ENCODE measurements around the gene CHCHD4. TPM values are rescaled to one million over a fixed set of nuclear protein-coding genes. Genes with fewer than 3 reads are reported as not detected.

The CHCHD4 gene
- polyA plus RNA-seq, 3 donors = 6.5 to 13.8 (median 13.6) TPM

- Histone ChIP-seq H3K9me3 (replicated peaks in 1 of 2; ENCODE audit: control insufficient read depth in 1 of 2, insufficient read depth in 1 of 2, low read length in 2 of 2) (no peaks in the 10 kb centered on the region), H3K4me2 (replicated peaks; ENCODE audit: extremely low read depth, low read length, poor library complexity, severe bottlenecking) (no peak overlapping the region), H3K27ac (ENCODE audit: low read depth in 1 of 2, low read length in 2 of 2) (no peak overlapping the region), H4K20me1 (ENCODE audit: insufficient read depth, low read length) (no peaks in the 10 kb centered on the region), H3K4me3 (replicated peaks in 1 of 3; ENCODE audit: low read depth in 2 of 3, low read length in 3 of 3) (no peak overlapping the region), H3K9ac (ENCODE audit: insufficient read depth, low read length, poor library complexity, severe bottlenecking) (no peak overlapping the region), H3K79me2 (ENCODE audit: insufficient read depth, low read length) (no peaks in the 10 kb centered on the region), H2AFZ (ENCODE audit: insufficient read depth, low read depth, low read length, poor library complexity, severe bottlenecking) (no peak overlapping the region), H3K4me1 (ENCODE audit: control insufficient read depth in 1 of 2, insufficient read depth in 2 of 2, low read length in 2 of 2) (no peaks in the 10 kb centered on the region), H3K36me3 (replicated peaks in 1 of 2; ENCODE audit: control insufficient read depth in 1 of 2, insufficient read depth in 2 of 2, low read length in 2 of 2) (peaks cover 87 to 100% of the 10 kb centered on the region in 2 donors), H3K27me3 (ENCODE audit: control insufficient read depth in 2 of 2, insufficient read depth in 2 of 2, low read length in 2 of 2) (no peaks in the 10 kb centered on the region)
- H3K4me3 Mint-ChIP-seq = no peak overlapping the region
- no peaks in the 10 kb centered on the region for H3K9me3 Mint-ChIP-seq
- TF ChIP-seq CTCF (IDR thresholded peaks at IDR 0.05) = no peak
- peaks cover 86 to 87% of the 10 kb centered on the region in 2 donors for H3K36me3 Mint-ChIP-seq
- intact Hi-C loops (cut with micrococcal nuclease) = no loop called here
- H3K27me3 Mint-ChIP-seq (ENCODE audit: low read depth in 3 of 3) = peaks cover 0 to 3% (median 3%) of the 10 kb centered on the region in 3 donors
- peak overlapping the region in 1 of 7 donors; percentile 4 for H3K27ac Mint-ChIP-seq
- no peak for DNase-seq
- WGBS (ENCODE audit: insufficient coverage) = 80% methylated on average over 1 of the region's 3 CpGs
- H3K4me1 Mint-ChIP-seq = peaks cover 5% of the 10 kb centered on the region
Measured at GRCh38 chr3:14137445-14137844, 12.8 kb upstream of the CHCHD4 start.

GRCh38 chr3:14137004-14137403 lies 12.3 kb upstream of the CHCHD4 start:
- peaks cover 0 to 3% (median 3%) of the 10 kb centered on the region in 3 donors for H3K27me3 Mint-ChIP-seq (ENCODE audit: low read depth in 3 of 3)
- no peaks in the 10 kb centered on the region for H3K9me3 ChIP-seq (replicated peaks in 1 of 2; ENCODE audit: control insufficient read depth in 1 of 2, insufficient read depth in 1 of 2, low read length in 2 of 2)
- peak overlapping the region in 2 of 7 donors; percentile 4 to 26 for H3K27ac Mint-ChIP-seq
- H3K27me3 ChIP-seq (ENCODE audit: control insufficient read depth in 2 of 2, insufficient read depth in 2 of 2, low read length in 2 of 2) = no peaks in the 10 kb centered on the region
- WGBS (ENCODE audit: insufficient coverage) = 95% methylated on average over 3 of the region's 3 CpGs
- peaks cover 88 to 100% of the 10 kb centered on the region in 2 donors for H3K36me3 ChIP-seq (replicated peaks in 1 of 2; ENCODE audit: control insufficient read depth in 1 of 2, insufficient read depth in 2 of 2, low read length in 2 of 2)
- no peaks in the 10 kb centered on the region for H3K4me1 ChIP-seq (ENCODE audit: control insufficient read depth in 1 of 2, insufficient read depth in 2 of 2, low read length in 2 of 2)
- intact Hi-C loops (cut with micrococcal nuclease) = no loop called here
- H3K4me1 Mint-ChIP-seq = peaks cover 3% of the 10 kb centered on the region
- no peak overlapping the region for H3K4me3 ChIP-seq (replicated peaks in 1 of 3; ENCODE audit: low read depth in 2 of 3, low read length in 3 of 3)
- no peak overlapping the region for H3K27ac ChIP-seq (ENCODE audit: low read depth in 1 of 2, low read length in 2 of 2)
- DNase-seq = no peak
- H3K36me3 Mint-ChIP-seq = peaks cover 86 to 87% of the 10 kb centered on the region in 2 donors
- TF ChIP-seq CTCF (IDR thresholded peaks at IDR 0.05) = no peak
- no peaks in the 10 kb centered on the region for H4K20me1 ChIP-seq (ENCODE audit: insufficient read depth, low read length)
- no peak overlapping the region for H3K9ac ChIP-seq (ENCODE audit: insufficient read depth, low read length, poor library complexity, severe bottlenecking)
- no peak overlapping the region for H2AFZ ChIP-seq (ENCODE audit: insufficient read depth, low read depth, low read length, poor library complexity, severe bottlenecking)
- H3K4me3 Mint-ChIP-seq = no peak overlapping the region
- H3K79me2 ChIP-seq (ENCODE audit: insufficient read depth, low read length) = no peaks in the 10 kb centered on the region
- no peaks in the 10 kb centered on the region for H3K9me3 Mint-ChIP-seq
- H3K4me2 ChIP-seq (replicated peaks; ENCODE audit: extremely low read depth, low read length, poor library complexity, severe bottlenecking) = no peak overlapping the region
